ENCODE measurements around the gene COTL1. TPM values are rescaled to one million over a fixed set of nuclear protein-coding genes. Genes with fewer than 3 reads are reported as not detected.
A peak's percentile ranks its signal among the peaks of the same experiment; 100 is the strongest.

The COTL1 gene
- total and polyA plus RNA-seq, 9 of the 15 experiments (the other 6 are each of a cell fraction or from before 2014, with no cell fraction given) = 27.7 to 185 (median 72.5) TPM

DNA sequence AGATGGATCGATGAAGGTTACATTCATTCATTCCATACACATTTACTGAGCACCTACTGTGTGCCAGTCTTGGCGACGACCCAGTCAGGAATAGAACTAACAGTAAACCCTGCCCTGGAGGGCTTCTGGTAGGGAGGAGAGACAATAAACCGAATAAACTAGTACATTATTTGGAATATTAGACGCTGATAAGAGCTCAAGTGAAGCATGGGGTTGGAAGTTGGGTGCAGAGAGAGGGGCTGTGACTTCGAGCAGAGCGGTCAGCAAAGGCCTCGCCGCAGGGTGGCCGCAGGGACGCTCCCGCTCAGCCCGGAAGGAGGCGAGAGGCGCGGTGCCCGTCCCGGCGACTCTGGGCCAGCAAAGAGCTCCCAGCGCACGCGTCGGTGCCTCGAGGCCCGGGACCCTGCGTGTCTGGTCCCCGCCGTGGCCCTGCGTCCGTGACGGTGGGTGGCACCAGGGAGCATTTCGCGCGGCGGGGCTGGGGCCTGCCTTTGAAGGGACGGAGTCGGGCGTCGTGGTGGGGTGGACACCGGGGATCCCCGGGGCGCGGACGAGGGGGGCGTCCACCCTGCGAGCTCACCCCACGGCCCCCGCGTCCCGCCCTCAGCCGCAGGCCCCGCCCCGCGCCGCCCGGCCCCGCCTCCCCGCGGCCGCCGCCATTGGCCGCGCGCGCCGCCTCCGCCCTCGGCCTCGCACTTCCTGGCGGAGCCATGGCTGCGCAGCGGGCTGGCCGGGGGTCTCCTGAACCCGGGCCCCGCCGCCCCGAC, 30.1 kb upstream of the COTL1 start, which contains the start of gene KLHL36 (continued):
- TF ChIP-seq SRSF1 (IDR thresholded peaks at IDR 0.05; ENCODE audit: low read depth, low read length) = no peak
- TF ChIP-seq SMARCA4 (IDR thresholded peaks at IDR 0.05) = no peak
- TF ChIP-seq ZNF76 (CRISPR knock-in tag; IDR thresholded peaks at IDR 0.05; ENCODE audit: borderline replicate concordance) = 0 out of 2 replicates have a peak, but pooled peaks have one; percentile 42
- no peak for TF ChIP-seq XRCC3 (IDR thresholded peaks at IDR 0.05)
- no peak for TF ChIP-seq ARHGAP35 (IDR thresholded peaks at IDR 0.05; ENCODE audit: partially characterized antibody)
- no peak for TF ChIP-seq ETV1 (tag; conservative IDR thresholded peaks at IDR 0.05; ENCODE audit: low read depth)
- no peak for TF ChIP-seq ZNF384 (IDR thresholded peaks at IDR 0.05; ENCODE audit: low read depth, low read length)
- TF ChIP-seq, protein P1, sequence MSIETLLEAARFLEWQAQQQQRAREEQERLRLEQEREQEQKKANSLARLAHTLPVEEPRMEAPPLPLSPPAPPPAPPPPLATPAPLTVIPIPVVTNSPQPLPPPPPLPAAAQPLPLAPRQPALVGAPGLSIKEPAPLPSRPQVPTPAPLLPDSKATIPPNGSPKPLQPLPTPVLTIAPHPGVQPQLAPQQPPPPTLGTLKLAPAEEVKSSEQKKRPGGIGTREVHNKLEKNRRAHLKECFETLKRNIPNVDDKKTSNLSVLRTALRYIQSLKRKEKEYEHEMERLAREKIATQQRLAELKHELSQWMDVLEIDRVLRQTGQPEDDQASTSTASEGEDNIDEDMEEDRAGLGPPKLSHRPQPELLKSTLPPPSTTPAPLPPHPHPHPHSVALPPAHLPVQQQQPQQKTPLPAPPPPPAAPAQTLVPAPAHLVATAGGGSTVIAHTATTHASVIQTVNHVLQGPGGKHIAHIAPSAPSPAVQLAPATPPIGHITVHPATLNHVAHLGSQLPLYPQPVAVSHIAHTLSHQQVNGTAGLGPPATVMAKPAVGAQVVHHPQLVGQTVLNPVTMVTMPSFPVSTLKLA (conservative IDR thresholded peaks at IDR 0.05) = peak in 1 of 2 experiments; percentile 31; a peak in 2 of 4 replicates
- TF ChIP-seq NFATC3 (IDR thresholded peaks at IDR 0.05) = no peak
- TF ChIP-seq NELFE (IDR thresholded peaks at IDR 0.05; ENCODE audit: insufficient read depth, insufficient read length) = no peak
- peak; percentile 72 for TF ChIP-seq SAP30 (IDR thresholded peaks at IDR 0.05; ENCODE audit: borderline replicate concordance, insufficient read depth, low read depth, low read length, poor library complexity, severe bottlenecking)
- TF ChIP-seq FOXP1 (CRISPR knock-in tag; IDR thresholded peaks at IDR 0.05) = peak; percentile 42; the same call in 1 of the 2 replicates
- no peak for TF ChIP-seq TAF15 (IDR thresholded peaks at IDR 0.05; ENCODE audit: low read depth, low read length)
- no peak for TF ChIP-seq ZNF57 (CRISPR knock-in tag; IDR thresholded peaks at IDR 0.05)
- no peak for TF ChIP-seq KLF10 (CRISPR knock-in tag; IDR thresholded peaks at IDR 0.05)
- TF ChIP-seq ZNF232 (CRISPR knock-in tag; IDR thresholded peaks at IDR 0.05) = peak; percentile 72; the same call in 1 of the 2 replicates
- TF ChIP-seq, protein P2, sequence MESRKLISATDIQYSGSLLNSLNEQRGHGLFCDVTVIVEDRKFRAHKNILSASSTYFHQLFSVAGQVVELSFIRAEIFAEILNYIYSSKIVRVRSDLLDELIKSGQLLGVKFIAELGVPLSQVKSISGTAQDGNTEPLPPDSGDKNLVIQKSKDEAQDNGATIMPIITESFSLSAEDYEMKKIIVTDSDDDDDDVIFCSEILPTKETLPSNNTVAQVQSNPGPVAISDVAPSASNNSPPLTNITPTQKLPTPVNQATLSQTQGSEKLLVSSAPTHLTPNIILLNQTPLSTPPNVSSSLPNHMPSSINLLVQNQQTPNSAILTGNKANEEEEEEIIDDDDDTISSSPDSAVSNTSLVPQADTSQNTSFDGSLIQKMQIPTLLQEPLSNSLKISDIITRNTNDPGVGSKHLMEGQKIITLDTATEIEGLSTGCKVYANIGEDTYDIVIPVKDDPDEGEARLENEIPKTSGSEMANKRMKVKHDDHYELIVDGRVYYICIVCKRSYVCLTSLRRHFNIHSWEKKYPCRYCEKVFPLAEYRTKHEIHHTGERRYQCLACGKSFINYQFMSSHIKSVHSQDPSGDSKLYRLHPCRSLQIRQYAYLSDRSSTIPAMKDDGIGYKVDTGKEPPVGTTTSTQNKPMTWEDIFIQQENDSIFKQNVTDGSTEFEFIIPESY (CRISPR knock-in tag; IDR thresholded peaks at IDR 0.05) = peak; percentile 64; the same call in 1 of the 2 replicates
- TF ChIP-seq, protein P3, sequence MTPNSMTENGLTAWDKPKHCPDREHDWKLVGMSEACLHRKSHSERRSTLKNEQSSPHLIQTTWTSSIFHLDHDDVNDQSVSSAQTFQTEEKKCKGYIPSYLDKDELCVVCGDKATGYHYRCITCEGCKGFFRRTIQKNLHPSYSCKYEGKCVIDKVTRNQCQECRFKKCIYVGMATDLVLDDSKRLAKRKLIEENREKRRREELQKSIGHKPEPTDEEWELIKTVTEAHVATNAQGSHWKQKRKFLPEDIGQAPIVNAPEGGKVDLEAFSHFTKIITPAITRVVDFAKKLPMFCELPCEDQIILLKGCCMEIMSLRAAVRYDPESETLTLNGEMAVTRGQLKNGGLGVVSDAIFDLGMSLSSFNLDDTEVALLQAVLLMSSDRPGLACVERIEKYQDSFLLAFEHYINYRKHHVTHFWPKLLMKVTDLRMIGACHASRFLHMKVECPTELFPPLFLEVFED (CRISPR knock-in tag; conservative IDR thresholded peaks at IDR 0.05) = 0 out of 2 replicates have a peak, but pooled peaks have one; percentile 7
- TF ChIP-seq NR2C1 (IDR thresholded peaks at IDR 0.05) = no peak
- no peak for TF ChIP-seq NR2C1 (tag; IDR thresholded peaks at IDR 0.05)
- TF ChIP-seq MXI1 (IDR thresholded peaks at IDR 0.05; ENCODE audit: low read depth, low read length) = no peak
- TF ChIP-seq, protein P4, sequence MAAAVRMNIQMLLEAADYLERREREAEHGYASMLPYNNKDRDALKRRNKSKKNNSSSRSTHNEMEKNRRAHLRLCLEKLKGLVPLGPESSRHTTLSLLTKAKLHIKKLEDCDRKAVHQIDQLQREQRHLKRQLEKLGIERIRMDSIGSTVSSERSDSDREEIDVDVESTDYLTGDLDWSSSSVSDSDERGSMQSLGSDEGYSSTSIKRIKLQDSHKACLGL (CRISPR knock-in tag; IDR thresholded peaks at IDR 0.05; ENCODE audit: borderline replicate concordance, poor library complexity, severe bottlenecking) = no peak
- TF ChIP-seq ZBTB17 (CRISPR knock-in tag; IDR thresholded peaks at IDR 0.05) = no peak
- TF ChIP-seq SMARCE1 (IDR thresholded peaks at IDR 0.05) = no peak
- TF ChIP-seq CBX5 (IDR thresholded peaks at IDR 0.05; ENCODE audit: borderline replicate concordance, low read depth) = no peak

Measured in K562 (cell line).